ENCODE data around the gene TRAM2. TPM values are rescaled to one million over a fixed set of nuclear protein-coding genes. Genes with fewer than 3 reads are reported as not detected.

TRAM2 gene
- total and polyA plus RNA-seq, 3 donors from 2014 or later, result 21.1 to 34.7 (median 26.1) TPM

- Histone ChIP-seq H3K4me3 (no peak overlapping the region), H3K27ac (no peak overlapping the region), H3K27me3 (no peaks in the 10 kb centered on the region), H3K9me3 (no peaks in the 10 kb centered on the region), H3K4me1 (peaks cover 49% of the 10 kb centered on the region), H3K36me3 (ENCODE audit: low read depth, missing control alignments) (no peaks in the 10 kb centered on the region)
- TF ChIP-seq POLR2A (IDR thresholded peaks at IDR 0.05) (no peak), CTCF (IDR thresholded peaks at IDR 0.05) (no peak)
- intact Hi-C loops (cut with DNase I; ENCODE audit: low total_unique reads), result no loop called here
- DNase-seq, result no peak
- WGBS, 2 donors, result 86 to 87% methylated on average over 5 of the region's 5 CpGs
Measured at GRCh38 chr6:52548999-52549398, 27.9 kb downstream of the TRAM2 start.

GRCh38 chr6:52548353-52548713 is 28.5 kb downstream of the TRAM2 start:
- no peak for DNase-seq
- no peaks in the 10 kb centered on the region for H3K36me3 ChIP-seq (ENCODE audit: low read depth, missing control alignments)
- 85 to 96% methylated on average over 7 of the region's 7 CpGs for WGBS, 2 donors
- H3K27me3 ChIP-seq, result no peaks in the 10 kb centered on the region
- no peak overlapping the region for H3K27ac ChIP-seq
- no peak for TF ChIP-seq POLR2A (IDR thresholded peaks at IDR 0.05)
- no peak for TF ChIP-seq CTCF (IDR thresholded peaks at IDR 0.05)
- H3K4me3 ChIP-seq, result no peak overlapping the region
- peaks cover 53% of the 10 kb centered on the region for H3K4me1 ChIP-seq
- intact Hi-C loops (cut with DNase I; ENCODE audit: low total_unique reads), result no loop called here
- no peaks in the 10 kb centered on the region for H3K9me3 ChIP-seq

- no peak overlapping the region for H3K4me3 ChIP-seq
- no peak for TF ChIP-seq POLR2A (IDR thresholded peaks at IDR 0.05)
- TF ChIP-seq CTCF (IDR thresholded peaks at IDR 0.05), result no peak
- intact Hi-C loops (cut with DNase I; ENCODE audit: low total_unique reads), result no loop called here
- peaks cover 53% of the 10 kb centered on the region for H3K4me1 ChIP-seq
- H3K27me3 ChIP-seq, result no peaks in the 10 kb centered on the region
- H3K36me3 ChIP-seq (ENCODE audit: low read depth, missing control alignments), result no peaks in the 10 kb centered on the region
- DNase-seq, result no peak
- no peaks in the 10 kb centered on the region for H3K9me3 ChIP-seq
- no peak overlapping the region for H3K27ac ChIP-seq
- 73 to 83% methylated on average over 9 of the region's 9 CpGs for WGBS, 2 donors
Measured at GRCh38 chr6:52547647-52548352, 29.1 kb downstream of the TRAM2 start.

GRCh38 chr6:52546678-52547077 is 30.2 kb downstream of the TRAM2 start:
- no peaks in the 10 kb centered on the region for H3K27me3 ChIP-seq
- H3K27ac ChIP-seq, result peak overlapping the region in 1 of 2 donors; percentile 73
- H3K4me3 ChIP-seq, result no peak overlapping the region
- intact Hi-C loops (cut with DNase I; ENCODE audit: low total_unique reads), result no loop called here
- peaks cover 42% of the 10 kb centered on the region for H3K4me1 ChIP-seq
- TF ChIP-seq CTCF (IDR thresholded peaks at IDR 0.05) (no peak), POLR2A (IDR thresholded peaks at IDR 0.05) (no peak)
- WGBS, 2 donors, result 90 to 96% methylated on average over 3 of the region's 3 CpGs
- H3K36me3 ChIP-seq (ENCODE audit: low read depth, missing control alignments), result no peaks in the 10 kb centered on the region
- DNase-seq, result no peak
- H3K9me3 ChIP-seq, result no peaks in the 10 kb centered on the region

GRCh38 chr6:52546192-52546591 is 30.7 kb downstream of the TRAM2 start:
- Histone ChIP-seq H3K9me3 (no peaks in the 10 kb centered on the region), H3K36me3 (ENCODE audit: low read depth, missing control alignments) (no peaks in the 10 kb centered on the region), H3K27me3 (no peaks in the 10 kb centered on the region), H3K4me1 (peaks cover 37% of the 10 kb centered on the region), H3K4me3 (no peak overlapping the region), H3K27ac (peak overlapping the region in 1 of 2 donors; percentile 73)
- no peak for DNase-seq
- intact Hi-C loops (cut with DNase I; ENCODE audit: low total_unique reads), result no loop called here
- 75 to 84% methylated on average over 1 of the region's 1 CpG for WGBS, 2 donors
- TF ChIP-seq CTCF (IDR thresholded peaks at IDR 0.05), result no peak
- TF ChIP-seq POLR2A (IDR thresholded peaks at IDR 0.05), result no peak

Data from testis (tissue), 3 donors.